Esophagus squamous epithelium (tissue), 5 donors: ENCODE data around the gene IGFL4. TPM values are rescaled to one million over a fixed set of nuclear protein-coding genes. Genes with fewer than 3 reads are reported as not detected.
"Not testable (repeated sequence)": the region's sequence is repeated elsewhere in the genome, so short reads cannot be mapped to it uniquely, and the experiment has no call there.

Source experiments
- DNase-seq: peaks from one replicate; lab custom pipeline; 2025; lab: John Stamatoyannopoulos, UW
- H3K27ac ChIP-seq, 4 donors: fragments of 200-600 bp; sonication (generic); one replicate each; pipeline ENCODE4 v1.5.1; 2016 to 2019; ENCODE audit warnings: mild to moderate bottlenecking in 1 of 4
- H3K27me3 ChIP-seq, 4 donors: fragments of 200-600 bp; sonication (generic); 1 replicate in 3 of 4; 2 replicates in 1 of 4; pipeline versions ENCODE4 v1.5.1 to v1.6.0; 2017 to 2021; ENCODE audit warnings: antibody characterized with exemption in 1 of 4
- H3K36me3 ChIP-seq, 3 donors: fragments of 200-600 bp; sonication (generic); one replicate each; pipeline ENCODE4 v1.5.1; 2016 to 2019
- H3K4me1 ChIP-seq, 3 donors: fragments of 200-600 bp; sonication (generic); one replicate each; pipeline ENCODE4 v1.5.1; 2017 to 2019
- H3K4me3 ChIP-seq, 4 donors: fragments of 200-600 bp; sonication (generic); 1 replicate in 3 of 4; 2 replicates in 1 of 4; pipeline ENCODE4 v1.5.1; 2016 to 2019; ENCODE audit warnings: mild to moderate bottlenecking in 2 of 4, moderate library complexity in 1 of 4
- H3K9me3 ChIP-seq, 3 donors: fragments of 200-600 bp; sonication (generic); one replicate each; pipeline ENCODE4 v1.5.1; 2016 to 2019
- POLR2A ChIP-seq, 4 donors: fragments of 450-650 bp; IDR thresholded peaks; one replicate each; pipeline ENCODE4 v1.6.1; 2017; ENCODE audit warnings: antibody characterized with exemption in 4 of 4, mild to moderate bottlenecking in 4 of 4, moderate library complexity in 3 of 4
- WGBS, 2 donors: methylation state at CpG; one replicate each; pipeline ENCODE4 v1.1.5; 2018; 5-methylcytosine and 5-hydroxymethylcytosine counted together
- intact Hi-C: fragments of 100-400 bp; cut with DNase I; formaldehyde crosslinking; loops from one replicate; pipeline ENCODE4 v1.15.0; 2022
- total RNA-seq, 4 donors: library from RNA; depleted of rRNA; stranded (reverse); fragments of >200 nt; gene quantifications; one replicate each; pipeline ENCODE4 v1.1.0, GENCODE V29; 2016
- TF ChIP-seq, protein P1 (sequence below), 6 experiments: fragments of 450-650 bp in 4 of 6; fragments of 200-600 bp in 2 of 6; sonication (generic) in 2 of 6; IDR thresholded peaks; one replicate each; pipeline ENCODE4 v1.5.1; 2016 to 2019; ENCODE audit warnings: antibody characterized with exemption in 6 of 6, mild to moderate bottlenecking in 4 of 6, moderate library complexity in 4 of 6
- donor health status: DM: yes; HTN: yes; CAD: no.

The IGFL4 gene
- total RNA-seq, 4 donors from 2014 or later, result not detected

DNA sequence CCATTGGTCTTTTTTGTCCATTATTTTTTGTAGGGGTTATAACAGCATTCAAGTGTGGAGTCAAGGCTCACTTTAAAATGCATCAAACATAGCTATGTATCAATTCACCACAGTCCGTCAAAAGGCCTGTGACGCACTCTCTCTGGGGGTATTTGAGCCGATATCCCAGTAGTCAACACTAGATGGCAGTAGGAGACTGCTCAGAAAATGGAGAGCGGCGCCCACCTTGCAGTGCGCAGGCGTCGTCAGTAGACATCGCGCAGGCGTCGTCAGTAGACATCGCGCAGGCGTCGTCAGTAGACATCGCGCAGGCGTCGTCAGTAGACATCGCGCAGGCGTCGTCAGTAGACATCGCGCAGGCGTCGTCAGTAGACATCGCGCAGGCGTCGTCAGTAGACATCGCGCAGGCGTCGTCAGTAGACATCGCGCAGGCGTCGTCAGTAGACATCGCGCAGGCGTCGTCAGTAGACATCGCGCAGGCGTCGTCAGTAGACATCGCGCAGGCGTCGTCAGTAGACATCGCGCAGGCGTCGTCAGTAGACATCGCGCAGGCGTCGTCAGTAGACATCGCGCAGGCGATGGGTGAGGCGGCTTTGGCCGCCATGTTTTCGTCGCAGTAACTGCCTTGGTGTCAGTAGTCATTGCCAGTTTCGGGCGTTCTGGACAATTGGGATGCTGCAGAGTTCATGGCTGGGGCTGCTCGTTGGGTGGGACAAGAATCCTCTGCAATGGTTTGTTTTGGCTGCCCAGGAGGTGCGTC lies 38.0 kb upstream of the IGFL4 start:
- H3K9me3 ChIP-seq, result not testable (repeated sequence)
- TF ChIP-seq, protein P1, sequence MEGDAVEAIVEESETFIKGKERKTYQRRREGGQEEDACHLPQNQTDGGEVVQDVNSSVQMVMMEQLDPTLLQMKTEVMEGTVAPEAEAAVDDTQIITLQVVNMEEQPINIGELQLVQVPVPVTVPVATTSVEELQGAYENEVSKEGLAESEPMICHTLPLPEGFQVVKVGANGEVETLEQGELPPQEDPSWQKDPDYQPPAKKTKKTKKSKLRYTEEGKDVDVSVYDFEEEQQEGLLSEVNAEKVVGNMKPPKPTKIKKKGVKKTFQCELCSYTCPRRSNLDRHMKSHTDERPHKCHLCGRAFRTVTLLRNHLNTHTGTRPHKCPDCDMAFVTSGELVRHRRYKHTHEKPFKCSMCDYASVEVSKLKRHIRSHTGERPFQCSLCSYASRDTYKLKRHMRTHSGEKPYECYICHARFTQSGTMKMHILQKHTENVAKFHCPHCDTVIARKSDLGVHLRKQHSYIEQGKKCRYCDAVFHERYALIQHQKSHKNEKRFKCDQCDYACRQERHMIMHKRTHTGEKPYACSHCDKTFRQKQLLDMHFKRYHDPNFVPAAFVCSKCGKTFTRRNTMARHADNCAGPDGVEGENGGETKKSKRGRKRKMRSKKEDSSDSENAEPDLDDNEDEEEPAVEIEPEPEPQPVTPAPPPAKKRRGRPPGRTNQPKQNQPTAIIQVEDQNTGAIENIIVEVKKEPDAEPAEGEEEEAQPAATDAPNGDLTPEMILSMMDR (IDR thresholded peaks at IDR 0.05), result peak in 5 of 6 experiments; percentile 44 to 71 (median 59)
- H3K27ac ChIP-seq, result peak overlapping the region in 1 of 4 donors; percentile 66

GRCh38 chr19:46077815-46078167 lies 37.0 kb upstream of the IGFL4 start:
- intact Hi-C loops, result loop anchor here (5.0 kb wide), 1 partner anchor 45 kb away; no protein-coding TSS in a partner anchor
- DNase-seq, result no peak
- TF ChIP-seq POLR2A (IDR thresholded peaks at IDR 0.05), result no peak
- TF ChIP-seq, protein P1 (IDR thresholded peaks at IDR 0.05), result peak in 1 of 6 experiments; percentile 1
- peak overlapping the region in 2 of 4 donors; percentile 39 to 55 for H3K4me3 ChIP-seq
- no peak overlapping the region for H3K27ac ChIP-seq
- peaks cover 6 to 20% (median 7%) of the 10 kb centered on the region in 3 donors for H3K4me1 ChIP-seq
- H3K9me3 ChIP-seq, result no peaks in the 10 kb centered on the region
- no peaks in the 10 kb centered on the region for H3K36me3 ChIP-seq
- peaks cover 0 to 89% (median 10%) of the 10 kb centered on the region in 4 donors for H3K27me3 ChIP-seq
- 19% methylated on average over 6 of the region's 6 CpGs for whole genome bisulfite sequencing, 2 donors

More for the DNA sequence above, 38.0 kb upstream of the IGFL4 start:
- Histone ChIP-seq H3K4me3 (peak overlapping the region in 1 of 4 donors; percentile 20), H3K4me1 (peaks cover 6 to 20% (median 7%) of the 10 kb centered on the region in 3 donors), H3K27me3 (peaks cover 0 to 81% (median 10%) of the 10 kb centered on the region in 4 donors)
- 45 to 56% methylated on average over 5 to 7 of the region's 71 CpGs for WGBS, 2 donors
- H3K36me3 ChIP-seq, DNase-seq: not testable (repeated sequence)
- intact Hi-C loops, result loop anchor here (5.0 kb wide), 1 partner anchor 46 kb away; no protein-coding TSS in a partner anchor

DNA sequence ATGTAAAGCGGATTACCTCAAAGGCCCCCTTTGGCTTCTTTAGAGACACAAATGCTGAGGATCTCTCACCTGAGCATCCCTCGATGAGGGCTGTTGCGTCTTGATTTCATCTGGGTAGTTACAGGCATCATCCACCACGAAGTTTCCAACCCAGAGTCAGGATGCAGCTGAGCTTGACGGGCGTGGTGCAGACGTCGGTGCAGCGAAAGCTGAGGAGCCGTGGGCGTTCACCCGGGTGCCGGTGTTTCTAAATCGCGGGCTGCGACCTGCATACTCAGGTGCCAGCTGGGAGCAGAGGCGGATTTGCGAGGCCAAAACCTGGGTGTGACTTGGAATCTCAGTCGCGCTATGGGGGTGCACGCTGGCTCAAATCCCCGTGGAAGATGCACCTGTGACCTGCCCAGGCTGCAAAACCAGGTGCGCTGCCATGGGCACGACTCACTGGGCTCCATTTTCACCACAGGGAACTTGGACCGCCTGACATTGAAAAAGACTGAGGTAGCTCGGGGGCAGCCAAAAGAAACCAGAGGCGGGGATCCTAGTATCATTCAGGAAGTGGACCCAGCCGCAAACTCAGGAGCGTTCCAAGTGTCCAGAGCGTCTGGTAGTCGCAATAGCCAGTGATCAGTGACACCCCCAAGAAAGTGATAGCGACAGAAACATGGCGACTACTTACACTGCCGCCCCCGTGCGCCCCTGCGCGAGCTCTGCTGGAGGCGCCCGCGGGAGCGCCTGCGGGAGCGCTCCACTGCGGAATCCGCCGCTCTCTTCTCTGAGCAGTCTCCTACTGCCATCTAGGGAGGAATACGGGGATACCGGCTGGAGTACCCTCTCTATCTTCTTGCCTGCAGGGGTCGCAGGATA lies 36.4 kb upstream of the IGFL4 start:
- intact Hi-C loops, result loop anchor here (5.0 kb wide), 1 partner anchor 45 kb away; no protein-coding TSS in a partner anchor
- no peak for DNase-seq
- H3K4me1 ChIP-seq, result peaks cover 6 to 16% (median 7%) of the 10 kb centered on the region in 3 donors
- TF ChIP-seq POLR2A (IDR thresholded peaks at IDR 0.05), result no peak
- TF ChIP-seq, protein P1 (IDR thresholded peaks at IDR 0.05), result peak; percentile 61 to 95 (median 82)
- H3K27me3 ChIP-seq, result peaks cover 0 to 95% (median 10%) of the 10 kb centered on the region in 4 donors
- H3K4me3 ChIP-seq, result peak overlapping the region in 3 of 4 donors; percentile 34 to 55 (median 39)
- no peaks in the 10 kb centered on the region for H3K36me3 ChIP-seq
- 2 to 4% methylated on average over 23 to 29 of the region's 50 CpGs for WGBS, 2 donors
- H3K27ac ChIP-seq, result peak overlapping the region in 1 of 4 donors; percentile 18
- no peaks in the 10 kb centered on the region for H3K9me3 ChIP-seq

GRCh38 chr19:46076031-46076880 lies 35.5 kb upstream of the IGFL4 start:
- no peaks in the 10 kb centered on the region for H3K9me3 ChIP-seq
- peaks cover 6 to 14% (median 7%) of the 10 kb centered on the region in 3 donors for H3K4me1 ChIP-seq
- DNase-seq, result no peak
- H3K27ac ChIP-seq, result no peak overlapping the region
- no peaks in the 10 kb centered on the region for H3K36me3 ChIP-seq
- WGBS, 2 donors, result 37% methylated on average over 9 of the region's 9 CpGs
- H3K27me3 ChIP-seq, result peaks cover 0 to 95% (median 10%) of the 10 kb centered on the region in 4 donors
- no peak for TF ChIP-seq POLR2A (IDR thresholded peaks at IDR 0.05)
- TF ChIP-seq, protein P1 (IDR thresholded peaks at IDR 0.05), result no peak
- intact Hi-C loops, result loop anchor here (5.0 kb wide), 1 partner anchor 44 kb away; no protein-coding TSS in a partner anchor
- H3K4me3 ChIP-seq, result no peak overlapping the region
